OCI-LY3 (cell line): Measurements from ENCODE around the gene KIFAP3.

Experiments
- CTCF ChIP-seq: fragments of 200-600, 300-600 bp; sonication (generic); IDR thresholded peaks from 2 replicates; pipeline ENCODE4 v1.5.1; 2014; ENCODE audit warnings: antibody characterized with exemption, low read length, low read depth
- EZH2phosphoT487 ChIP-seq: fragments of 200-600 bp; shearing (Covaris generic); IDR thresholded peaks from 2 replicates; pipeline ENCODE4 v1.6.1; 2018; ENCODE audit warnings: antibody characterized with exemption, mixed run types, low read depth

DNA sequence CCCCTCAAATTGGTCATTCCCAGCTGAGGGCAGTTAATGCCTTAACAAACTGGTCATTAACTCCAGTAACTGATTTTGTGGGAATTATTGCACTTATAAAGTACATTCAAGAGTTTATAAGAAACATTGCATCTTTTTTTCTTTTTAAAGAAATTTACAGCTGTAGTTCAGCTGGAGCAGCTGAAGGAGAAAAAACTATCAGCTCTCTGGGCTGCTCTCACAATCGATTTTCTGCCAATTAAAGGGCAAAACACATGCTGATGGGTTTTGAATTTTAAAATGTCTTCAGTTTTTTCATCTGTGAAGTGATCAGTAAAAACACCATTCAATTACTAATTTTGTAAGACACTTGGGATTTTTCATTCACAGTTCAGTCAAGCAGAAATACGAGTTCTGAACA lies 74.7 kb downstream of the KIFAP3 start:
- TF ChIP-seq CTCF (no peak), EZH2phosphoT487 (no peak)
